GM19043 (cell line): ENCODE data around the gene METTL6.
A peak's percentile ranks its signal among the peaks of the same experiment; 100 is the strongest.
"Not testable (repeated sequence)": the region's sequence is repeated elsewhere in the genome, so short reads cannot be mapped to it uniquely, and the experiment has no call there.

Source experiments
- ATAC-seq: cut with Tn5 transposase; IDR thresholded peaks from one replicate; pipeline ENCODE4 v1.9.1; 2021; ENCODE audit warnings: low read depth; ENCODE audit not compliant: unreplicated experiment

METTL6 gene

DNA sequence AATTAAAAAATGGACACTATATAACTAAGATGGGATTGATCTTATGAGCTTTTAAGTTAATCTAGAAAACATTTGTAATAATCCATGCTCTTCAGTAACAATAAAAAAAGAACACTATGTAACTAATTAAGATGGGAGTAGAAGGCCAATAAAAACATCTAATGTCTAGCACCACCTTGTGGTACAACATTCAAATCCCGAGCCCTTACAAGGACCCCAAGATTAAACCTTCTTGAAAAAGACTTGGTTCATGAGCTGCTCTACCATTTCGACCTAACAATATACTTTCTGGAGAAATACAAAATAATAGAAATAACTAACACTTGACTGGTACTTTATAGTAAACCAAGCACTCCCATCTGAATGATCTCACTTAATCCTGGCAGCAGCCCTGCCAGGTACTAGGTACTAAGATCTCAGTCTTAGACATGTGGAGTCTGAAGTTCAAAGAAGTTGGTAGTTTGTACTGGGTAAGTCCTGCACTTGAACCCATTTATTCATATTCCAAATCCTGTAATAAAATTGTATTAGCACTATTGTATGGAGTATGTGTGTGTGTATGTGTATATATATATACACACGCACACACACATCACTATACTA lies 21.8 kb downstream of the METTL6 start:
- ATAC-seq, result no peak

DNA sequence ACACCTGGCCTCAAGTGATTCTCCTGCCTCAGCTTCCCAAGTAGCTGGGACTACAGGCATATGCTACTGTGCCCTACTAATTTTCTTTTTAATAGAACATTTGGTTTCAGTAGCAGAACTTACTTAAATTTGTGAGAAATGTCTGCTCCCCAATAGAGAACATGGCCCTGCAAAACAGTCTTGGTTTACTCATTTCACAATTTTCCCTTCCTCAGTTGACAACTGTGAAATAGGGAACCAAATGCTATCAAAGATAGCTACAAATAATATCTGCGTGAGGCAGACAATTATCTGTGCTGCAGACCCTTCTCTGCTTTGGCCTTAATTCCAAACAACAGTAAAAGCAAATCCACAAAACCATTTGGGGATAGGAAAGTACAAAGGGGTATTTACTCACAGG lies 22.6 kb downstream of the METTL6 start:
- no peak for ATAC-seq

DNA sequence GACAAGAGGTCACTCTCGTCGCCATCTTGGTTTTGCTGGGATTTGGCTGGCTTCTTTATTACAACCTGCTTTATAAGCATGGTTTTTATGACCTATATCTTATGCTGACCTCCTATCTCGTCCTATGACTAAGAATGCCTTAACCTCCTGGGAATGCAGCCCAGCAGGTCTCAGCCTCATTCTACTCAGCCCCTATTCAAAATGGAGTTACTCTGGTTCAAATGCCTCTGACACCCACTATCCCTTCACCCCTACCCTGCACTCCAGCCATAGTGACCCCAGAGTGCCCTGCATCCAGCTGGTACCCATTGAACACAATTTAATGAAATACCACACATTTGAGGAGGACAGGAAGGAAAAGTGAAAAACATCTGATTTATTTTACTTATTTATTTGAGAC lies 23.4 kb downstream of the METTL6 start:
- ATAC-seq, result no peak

DNA sequence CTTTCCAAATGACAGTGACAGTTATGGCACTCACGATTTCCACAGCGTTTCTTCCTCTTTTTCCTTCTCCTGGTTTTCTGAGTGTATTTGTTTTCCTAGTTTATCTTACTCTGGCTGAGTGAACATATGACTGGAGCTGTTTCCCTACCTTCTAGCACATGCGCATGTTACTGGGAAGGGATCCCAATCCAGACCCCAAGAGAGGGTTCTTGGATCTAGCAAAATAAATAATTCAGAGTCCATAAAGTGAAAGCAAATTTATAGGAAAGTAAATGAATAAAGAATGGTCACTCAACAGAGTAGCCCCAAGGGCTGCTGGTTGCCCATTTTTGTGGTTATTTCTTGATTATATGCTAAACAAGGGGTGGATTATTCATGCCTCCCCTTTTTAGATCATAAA lies 23.8 kb downstream of the METTL6 start:
- ATAC-seq, result no peak

DNA sequence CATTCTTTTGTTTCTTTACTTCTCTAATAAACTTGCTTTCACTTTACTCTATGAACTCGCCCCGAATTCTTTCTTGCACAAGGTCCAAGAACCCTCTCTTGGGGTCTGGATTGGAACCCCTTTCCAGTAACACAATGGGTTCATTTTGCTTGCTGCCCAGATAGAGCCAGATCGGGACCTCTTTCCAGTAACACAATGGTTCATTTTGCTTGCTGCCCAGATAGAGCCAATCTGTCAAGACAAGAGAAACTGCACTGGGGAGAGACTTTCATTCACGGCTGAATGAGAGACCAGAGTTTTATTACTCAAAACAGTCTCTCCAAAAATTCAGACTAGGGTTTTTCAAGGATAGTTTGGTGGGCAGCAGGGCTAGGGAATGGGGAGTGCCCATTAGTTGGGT lies 25.4 kb downstream of the METTL6 start:
- ATAC-seq, result no peak

DNA sequence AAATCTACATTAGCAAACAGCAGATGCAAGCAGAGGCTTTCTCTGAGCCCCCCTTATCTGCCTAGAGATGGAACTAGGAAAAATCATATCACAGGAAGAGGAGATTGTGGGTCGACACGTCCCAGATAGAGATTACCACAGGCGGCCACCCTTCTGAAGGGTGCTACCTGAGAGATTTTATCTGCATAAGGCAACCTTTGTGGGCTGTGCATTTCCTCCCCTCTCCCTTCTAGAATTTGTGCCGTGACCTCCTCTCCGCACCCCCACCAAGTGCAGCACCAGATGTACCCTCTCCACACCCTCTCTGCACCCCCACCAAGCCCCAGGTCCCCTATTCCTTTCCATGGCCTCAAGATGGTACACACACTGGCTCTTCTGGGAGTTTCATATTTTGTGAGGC lies 27.4 kb downstream of the METTL6 start:
- ATAC-seq, result no peak

DNA sequence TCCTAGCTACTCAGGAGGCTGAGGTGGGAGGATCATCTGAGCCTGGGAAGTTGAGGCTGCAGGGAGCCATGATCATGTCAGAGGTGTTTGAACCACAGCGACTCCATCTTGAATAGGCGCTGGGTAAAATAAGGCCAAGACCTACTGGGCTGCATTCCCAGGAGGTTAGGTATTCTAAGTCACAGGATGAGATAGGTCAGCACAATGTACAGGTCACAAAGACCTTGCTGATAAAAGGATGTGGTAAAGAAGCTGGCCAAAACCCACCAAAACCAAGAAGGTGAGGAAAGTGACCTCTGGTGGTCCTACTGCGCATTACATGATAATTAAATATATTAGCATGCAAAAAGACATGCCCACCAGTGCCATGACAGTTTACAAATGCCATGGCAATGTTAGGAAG lies 28.6 kb downstream of the METTL6 start:
- not testable (repeated sequence) for ATAC-seq

DNA sequence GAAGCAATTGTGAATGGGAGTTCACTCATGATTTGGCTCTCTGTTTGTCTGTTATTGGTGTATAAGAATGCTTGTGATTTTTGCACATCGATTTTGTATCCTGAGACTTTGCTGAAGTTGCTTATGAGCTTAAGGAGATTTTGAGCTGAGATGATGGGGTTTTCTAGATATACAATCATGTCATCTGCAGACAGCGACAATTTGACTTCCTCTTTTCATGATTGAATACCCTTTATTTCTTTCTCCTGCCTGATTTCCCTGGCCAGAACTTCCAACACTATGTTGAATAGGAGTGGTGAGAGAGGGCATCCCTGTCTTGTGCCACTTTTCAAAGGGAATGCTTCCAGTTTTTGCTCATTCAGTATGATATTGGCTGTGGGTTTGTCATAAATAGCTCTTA lies 34.1 kb downstream of the METTL6 start:
- not testable (repeated sequence) for ATAC-seq

DNA sequence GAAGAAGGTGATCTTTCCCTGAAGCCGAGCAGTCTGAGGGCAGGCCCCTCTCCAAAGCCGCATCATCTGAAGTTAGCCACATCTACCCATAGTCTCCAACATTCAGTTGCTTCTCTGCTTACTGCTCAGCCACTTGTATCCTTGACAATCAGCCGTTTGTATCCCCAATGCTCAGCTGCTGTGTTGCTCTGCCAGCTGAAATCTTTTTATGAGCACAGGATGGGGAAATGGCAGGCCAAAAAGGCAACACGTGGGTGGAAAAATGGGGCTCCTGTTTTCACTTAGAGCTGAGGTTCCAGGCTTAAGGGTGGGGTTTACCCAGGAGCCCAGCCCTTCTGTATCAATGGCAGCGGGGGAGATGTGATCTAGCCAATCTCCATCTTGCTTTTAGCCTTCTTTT lies 36.3 kb downstream of the METTL6 start:
- ATAC-seq, result no peak

DNA sequence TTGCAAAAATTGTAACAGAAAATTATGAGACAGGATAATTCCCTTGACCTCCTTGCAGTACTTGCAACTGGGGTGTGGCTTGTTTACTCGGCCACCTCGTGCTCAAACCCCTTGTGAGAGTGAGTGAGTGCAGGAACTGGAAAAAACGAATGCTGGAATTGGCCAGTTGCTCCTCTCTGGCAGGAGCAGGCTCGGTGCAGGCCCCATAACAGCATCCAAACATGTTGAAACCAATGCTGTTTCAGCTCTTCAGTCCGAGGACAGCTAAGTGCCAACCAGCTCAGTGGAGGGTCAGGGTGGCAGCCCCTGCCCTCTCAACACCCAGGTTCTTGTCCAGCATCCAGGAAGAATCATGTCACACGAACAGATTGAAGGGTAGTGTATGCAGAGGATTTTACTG lies 36.9 kb downstream of the METTL6 start:
- no peak for ATAC-seq

DNA sequence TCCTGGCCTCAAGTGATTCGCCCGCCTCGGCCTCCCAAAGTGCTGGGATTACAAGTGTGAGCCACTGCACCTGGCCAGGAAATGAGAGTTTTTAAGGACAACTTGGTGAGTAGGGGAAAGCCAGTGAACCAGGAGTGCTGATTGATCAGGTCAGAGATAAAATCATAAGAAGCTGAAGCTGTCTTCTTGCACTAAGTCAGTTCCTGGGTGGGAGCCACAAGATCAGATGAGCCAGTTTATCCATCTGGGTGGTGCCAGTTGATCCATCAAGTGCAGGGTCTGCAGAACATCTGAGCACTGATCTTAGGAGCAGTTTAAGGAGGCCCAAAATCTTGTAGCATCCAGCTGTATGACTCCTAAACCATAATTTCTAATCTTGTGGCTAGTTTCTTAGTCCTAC lies 39.0 kb downstream of the METTL6 start:
- ATAC-seq, result not testable (repeated sequence)

DNA sequence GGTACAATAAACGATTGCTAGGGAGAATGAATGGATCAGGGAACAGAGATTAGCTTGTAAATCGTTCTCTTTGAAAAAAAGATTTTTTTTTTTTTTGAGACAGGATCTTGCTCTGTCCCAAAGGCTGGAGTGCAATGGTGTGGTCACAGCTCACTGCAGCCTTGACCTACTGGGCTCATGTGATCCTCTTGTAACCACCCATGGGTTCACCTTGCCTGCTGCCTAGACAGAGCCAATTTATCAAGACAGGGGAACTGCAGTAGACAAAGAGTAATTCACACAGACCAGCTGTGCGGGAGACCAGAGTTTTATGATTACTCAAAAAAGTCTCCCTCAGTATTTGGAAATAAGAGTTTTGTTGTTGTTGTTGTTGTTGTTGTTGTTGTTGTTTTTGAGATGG lies 39.6 kb downstream of the METTL6 start:
- no peak for ATAC-seq

DNA sequence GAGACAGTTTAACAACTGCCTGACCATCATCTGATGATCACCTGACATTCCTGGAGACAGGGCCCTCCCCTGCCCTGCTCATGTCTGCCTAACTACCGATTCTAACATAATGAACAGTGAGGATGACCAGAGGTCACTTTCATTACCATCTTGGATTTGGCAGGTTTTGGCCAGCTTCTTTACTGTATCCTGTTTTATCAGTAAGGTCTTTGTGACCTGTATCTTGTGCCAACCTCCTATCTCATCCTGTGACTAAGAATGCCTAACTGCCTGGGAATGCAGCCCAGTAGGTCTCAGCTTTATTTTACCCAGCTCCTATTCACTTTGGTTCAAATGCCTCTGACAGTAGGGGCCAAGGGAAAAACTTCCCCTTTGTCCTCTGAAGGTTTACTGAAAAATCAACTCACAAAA lies 40.2 kb downstream of the METTL6 start:
- ATAC-seq, result no peak

DNA sequence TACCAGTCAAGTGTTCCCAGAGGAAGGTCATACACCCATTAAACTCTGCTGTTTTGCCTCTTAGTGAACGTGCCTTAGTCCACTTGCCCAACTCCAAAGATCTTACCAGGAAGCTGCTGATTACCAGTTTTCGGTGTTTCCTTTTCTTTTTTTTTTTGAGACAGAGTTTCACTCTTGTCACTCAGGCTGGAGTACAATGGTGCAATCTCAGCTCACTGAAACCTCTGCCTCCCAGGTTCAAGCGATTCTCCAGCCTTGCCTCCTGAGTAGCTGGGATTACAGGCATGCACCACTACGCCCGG lies 40.7 kb downstream of the METTL6 start:
- ATAC-seq, result not testable (repeated sequence)

DNA sequence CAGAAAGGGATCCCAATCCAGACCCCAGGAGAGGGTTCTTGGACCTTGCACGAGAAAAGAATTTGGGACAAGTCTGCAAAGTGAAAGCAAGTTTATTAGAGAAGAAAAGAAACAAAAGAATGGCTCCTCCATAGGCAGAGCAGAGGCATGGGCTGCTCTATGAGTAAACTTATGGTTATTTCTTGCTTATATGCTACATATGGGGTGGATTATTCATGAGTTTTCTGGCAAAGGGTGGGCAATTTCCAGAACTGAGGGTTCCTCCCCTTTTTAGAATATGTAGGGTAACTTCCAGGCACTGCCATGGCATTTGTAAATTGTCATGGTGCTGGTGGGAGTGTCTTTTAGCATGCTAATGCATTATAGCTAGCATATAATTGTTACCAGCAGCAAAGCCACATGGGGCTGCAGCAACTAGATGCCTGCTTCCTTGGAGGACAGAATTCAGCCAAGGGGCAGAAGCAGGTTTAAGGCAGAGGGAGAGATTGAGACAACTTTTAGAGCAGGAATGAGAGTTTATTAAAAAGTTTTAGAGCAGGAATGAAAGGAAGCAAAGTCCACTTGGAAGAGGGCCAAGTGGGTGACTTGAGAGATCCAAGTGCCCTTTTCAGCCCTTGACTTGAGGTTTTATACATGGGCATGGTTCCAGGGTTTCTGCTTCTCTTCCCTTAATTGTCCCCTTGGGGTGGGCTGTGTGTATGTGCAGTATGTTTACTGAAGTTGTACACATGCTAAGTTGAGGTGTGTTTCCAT lies 41.3 kb downstream of the METTL6 start:
- no peak for ATAC-seq

DNA sequence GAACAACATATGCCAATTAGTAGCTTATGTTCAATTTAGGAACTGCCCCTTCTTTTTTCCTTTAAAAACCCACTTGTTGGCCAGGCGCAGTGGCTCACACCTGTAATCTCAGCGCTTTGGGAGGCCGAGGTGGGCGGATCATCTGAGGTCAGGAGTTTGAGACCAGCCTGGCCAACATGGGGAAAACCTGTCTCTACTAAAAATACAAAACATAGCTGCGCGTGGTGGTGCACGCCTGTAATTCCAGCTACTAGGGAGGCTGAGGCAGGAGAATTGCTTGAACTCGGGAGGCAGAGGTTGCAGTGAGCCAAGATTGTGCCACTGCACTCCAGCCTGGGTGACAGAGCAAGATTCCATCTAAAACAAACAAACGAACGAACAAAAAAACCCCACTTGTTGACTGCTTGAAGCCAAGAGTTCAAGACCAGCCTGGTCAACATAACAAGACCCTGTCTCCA lies 42.1 kb downstream of the METTL6 start:
- peak; percentile 5 for ATAC-seq

DNA sequence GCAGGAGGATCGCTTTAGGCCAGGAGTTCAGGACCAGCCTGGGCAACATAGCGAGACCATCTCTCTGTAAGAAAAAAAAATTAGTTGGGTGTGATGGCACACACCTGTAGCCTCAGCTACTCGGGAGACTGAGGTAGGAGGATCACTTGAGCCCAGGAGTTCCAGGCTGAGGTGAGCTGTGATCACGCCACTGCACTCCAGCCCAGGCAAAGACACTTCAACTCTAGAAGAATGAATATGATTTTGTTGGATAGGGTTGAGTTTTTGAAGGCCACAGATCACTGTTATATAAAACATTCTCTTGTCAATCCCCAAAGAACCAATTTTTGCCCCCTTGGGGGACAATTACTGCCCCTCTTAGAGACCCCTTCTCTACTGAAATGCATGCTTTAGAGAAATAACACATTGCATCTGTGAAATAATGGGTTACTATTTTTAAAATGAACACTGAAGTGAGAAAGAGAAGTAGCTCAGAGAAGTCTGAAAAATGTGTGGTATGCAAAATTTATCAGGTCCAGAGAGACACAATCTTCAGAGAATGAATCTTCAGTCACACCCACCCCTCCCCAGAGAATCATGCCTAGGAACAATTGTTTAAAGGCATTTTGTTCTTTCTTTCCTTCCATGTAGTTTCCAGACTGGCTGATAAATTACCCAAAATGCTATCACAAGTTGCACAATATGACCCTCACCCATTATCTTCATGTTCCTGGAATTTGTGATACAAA lies 42.7 kb downstream of the METTL6 start:
- ATAC-seq, result peak; percentile 83

DNA sequence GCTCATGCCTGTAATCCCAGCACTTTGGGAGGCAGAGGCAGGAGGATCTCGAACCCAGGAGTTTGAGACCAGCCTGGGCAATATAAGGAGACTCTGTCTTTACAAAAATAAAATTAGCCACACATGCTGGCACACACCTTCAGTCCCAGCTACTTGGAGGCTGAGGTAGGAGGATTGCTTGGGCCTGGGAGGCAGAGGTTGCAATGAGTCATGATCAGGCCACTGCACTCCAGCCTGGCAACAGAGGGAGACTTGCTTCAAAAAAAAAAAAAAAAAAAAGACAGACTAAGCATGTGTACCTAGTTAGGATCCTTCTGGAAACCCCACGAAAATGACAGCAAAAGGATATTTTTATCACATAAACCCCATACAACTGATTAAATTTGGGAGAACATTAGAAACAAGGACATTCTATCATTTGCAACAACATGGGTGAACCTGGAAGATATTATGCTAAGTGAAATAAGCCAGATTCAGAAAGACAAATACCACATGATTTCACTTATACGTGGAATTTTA lies 44.9 kb downstream of the METTL6 start:
- no peak for ATAC-seq

DNA sequence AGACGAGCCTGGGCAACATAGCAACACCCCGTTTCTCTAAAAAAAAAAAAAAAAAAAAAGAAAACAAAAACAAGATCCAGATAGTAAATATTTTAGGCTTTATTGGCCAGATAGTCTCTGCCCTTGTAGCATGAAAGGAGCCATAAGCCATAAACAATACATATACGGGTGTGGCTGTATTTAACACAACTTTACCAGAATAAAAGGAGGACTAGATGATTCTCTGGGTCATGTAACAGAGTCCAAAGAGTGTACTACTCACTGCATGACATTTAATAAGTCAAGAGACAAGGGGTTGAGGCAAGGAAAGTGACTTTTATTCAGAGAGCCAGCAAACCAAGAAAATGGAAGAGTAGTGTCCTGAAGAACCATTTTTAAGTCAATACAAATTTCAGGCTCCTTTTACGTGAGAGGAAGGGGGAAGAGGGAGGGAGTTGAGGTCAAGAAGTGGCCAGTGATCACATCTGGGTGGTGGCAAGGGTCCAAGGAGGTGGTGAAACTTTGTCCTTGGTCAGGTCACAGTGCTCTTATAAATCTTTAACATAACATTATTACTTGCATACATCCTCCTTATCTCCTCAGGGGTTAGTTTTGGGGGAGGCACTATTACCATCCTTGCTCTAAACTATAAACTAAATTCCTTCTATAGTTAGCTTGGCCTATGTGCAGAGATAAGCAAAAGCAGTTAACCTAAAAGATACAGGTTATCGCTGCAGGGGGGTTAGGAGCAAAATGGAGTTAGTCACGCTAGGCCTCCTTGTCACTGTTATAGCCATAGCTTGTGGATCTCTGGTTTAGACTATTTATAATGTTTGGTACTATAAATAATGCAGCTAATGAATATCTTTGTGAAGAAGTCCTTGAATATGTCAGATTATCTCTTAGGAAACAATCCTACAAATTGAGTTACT lies 46.1 kb downstream of the METTL6 start:
- no peak for ATAC-seq

DNA sequence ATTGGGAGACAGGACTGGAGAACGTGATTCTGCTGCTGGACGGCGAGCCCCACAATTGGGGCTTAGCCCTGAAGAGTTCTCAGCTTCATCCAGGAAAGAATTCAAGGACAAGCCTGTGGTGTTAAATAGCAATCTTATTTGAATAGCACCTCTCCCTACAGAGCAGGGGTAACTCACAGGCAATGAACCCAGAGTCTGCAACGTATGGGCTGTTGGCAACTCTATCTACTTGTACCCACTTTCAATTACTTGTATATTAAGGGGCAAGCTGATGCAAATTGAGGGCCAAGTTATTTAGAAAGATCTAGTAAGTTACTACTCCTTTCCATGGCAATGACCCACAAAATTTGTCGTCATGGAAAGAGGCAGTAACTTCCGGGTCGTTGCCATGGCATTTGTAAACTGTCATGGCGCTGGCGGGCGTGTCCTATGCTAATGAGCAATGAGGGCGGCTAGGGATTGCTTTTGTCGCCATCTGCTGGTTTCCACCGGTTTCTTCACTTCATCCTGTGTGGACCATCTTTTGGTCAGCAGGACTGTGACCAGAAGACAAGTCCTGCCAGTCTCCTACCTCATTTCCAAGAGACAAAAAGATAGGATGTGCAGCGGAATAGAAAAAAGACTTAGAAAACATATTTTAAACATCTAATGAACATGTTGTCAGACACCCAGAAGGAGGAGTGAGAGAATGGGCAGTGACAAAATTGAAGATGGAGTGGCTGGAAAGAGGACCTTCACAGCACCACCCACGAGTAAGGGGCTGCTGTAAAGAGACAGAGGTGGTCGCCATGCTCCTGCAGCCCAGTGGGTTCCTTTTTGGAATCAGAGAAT lies 49.2 kb downstream of the METTL6 start:
- ATAC-seq, result peak; percentile 91
